Measurements from ENCODE around the gene SMCHD1. TPM values are rescaled to one million over a fixed set of nuclear protein-coding genes. Genes with fewer than 3 reads are reported as not detected.

Gene SMCHD1
- polyA plus RNA-seq, 1 experiment = 10.5 TPM

- Histone ChIP-seq H3K4me3 (ENCODE audit: low read depth, low read length) (no peak overlapping the region), H3K27me3 (ENCODE audit: control insufficient read depth, insufficient read depth, low read length) (no peaks in the 10 kb centered on the region), H3K36me3 (ENCODE audit: control insufficient read depth, insufficient read depth, low read length) (no peaks in the 10 kb centered on the region)
- TF ChIP-seq, protein P1, sequence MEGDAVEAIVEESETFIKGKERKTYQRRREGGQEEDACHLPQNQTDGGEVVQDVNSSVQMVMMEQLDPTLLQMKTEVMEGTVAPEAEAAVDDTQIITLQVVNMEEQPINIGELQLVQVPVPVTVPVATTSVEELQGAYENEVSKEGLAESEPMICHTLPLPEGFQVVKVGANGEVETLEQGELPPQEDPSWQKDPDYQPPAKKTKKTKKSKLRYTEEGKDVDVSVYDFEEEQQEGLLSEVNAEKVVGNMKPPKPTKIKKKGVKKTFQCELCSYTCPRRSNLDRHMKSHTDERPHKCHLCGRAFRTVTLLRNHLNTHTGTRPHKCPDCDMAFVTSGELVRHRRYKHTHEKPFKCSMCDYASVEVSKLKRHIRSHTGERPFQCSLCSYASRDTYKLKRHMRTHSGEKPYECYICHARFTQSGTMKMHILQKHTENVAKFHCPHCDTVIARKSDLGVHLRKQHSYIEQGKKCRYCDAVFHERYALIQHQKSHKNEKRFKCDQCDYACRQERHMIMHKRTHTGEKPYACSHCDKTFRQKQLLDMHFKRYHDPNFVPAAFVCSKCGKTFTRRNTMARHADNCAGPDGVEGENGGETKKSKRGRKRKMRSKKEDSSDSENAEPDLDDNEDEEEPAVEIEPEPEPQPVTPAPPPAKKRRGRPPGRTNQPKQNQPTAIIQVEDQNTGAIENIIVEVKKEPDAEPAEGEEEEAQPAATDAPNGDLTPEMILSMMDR (IDR thresholded peaks at IDR 0.05; ENCODE audit: insufficient read depth, low read depth, low read length) = no peak
- CTCF ChIA-PET = no interaction called here
- DNase-seq (ENCODE audit: low read depth) = no peak
- POLR2A ChIA-PET = no interaction called here
Measured at GRCh38 chr18:2635586-2635985, 19.9 kb upstream of the SMCHD1 start.

DNA sequence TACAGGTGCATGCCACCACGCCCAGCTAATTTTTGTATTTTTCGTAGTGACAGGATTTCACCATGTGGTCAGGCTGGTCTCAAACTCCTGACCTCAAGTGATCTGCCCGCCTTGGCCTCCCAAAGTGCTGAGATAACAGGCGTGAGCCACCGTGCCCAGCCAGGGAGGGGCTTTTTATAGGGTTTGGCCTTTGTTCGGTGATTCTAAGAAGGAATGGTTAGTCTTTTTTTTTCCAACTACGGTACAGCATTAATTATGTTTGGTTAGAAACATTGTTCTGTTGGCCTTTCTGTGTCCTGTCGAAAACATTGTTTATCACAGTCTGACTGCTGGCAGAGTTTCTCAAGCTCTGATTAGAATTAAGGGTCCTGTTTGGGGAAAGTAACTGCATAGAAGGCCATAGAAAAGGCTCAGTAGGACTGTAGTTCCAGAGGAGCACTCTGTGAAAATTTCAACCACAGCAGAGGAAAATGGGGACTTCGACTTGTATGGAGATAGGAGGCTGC, 19.3 kb upstream of the SMCHD1 start:
- no peak for DNase-seq (ENCODE audit: low read depth)
- H3K27me3 ChIP-seq (ENCODE audit: control insufficient read depth, insufficient read depth, low read length) = no peaks in the 10 kb centered on the region
- POLR2A ChIA-PET = no interaction called here
- no peak overlapping the region for H3K4me3 ChIP-seq (ENCODE audit: low read depth, low read length)
- CTCF ChIA-PET = no interaction called here
- TF ChIP-seq, protein P1 (IDR thresholded peaks at IDR 0.05; ENCODE audit: insufficient read depth, low read depth, low read length) = no peak
- no peaks in the 10 kb centered on the region for H3K36me3 ChIP-seq (ENCODE audit: control insufficient read depth, insufficient read depth, low read length)

- CTCF ChIA-PET = interaction anchor here (1.2 kb wide), 1 partner anchor 32 kb away, joined by 3 read pairs; no protein-coding TSS in a partner anchor
- Histone ChIP-seq H3K4me3 (ENCODE audit: low read depth, low read length) (no peak overlapping the region), H3K36me3 (ENCODE audit: control insufficient read depth, insufficient read depth, low read length) (no peaks in the 10 kb centered on the region), H3K27me3 (ENCODE audit: control insufficient read depth, insufficient read depth, low read length) (0 out of 2 replicates have a peak, but pooled peaks cover 2% of the 10 kb centered on the region)
- POLR2A ChIA-PET = no interaction called here
- TF ChIP-seq, protein P1 (IDR thresholded peaks at IDR 0.05; ENCODE audit: insufficient read depth, low read depth, low read length) = no peak
- no peak for DNase-seq (ENCODE audit: low read depth)
Measured at GRCh38 chr18:2641638-2642037, 13.9 kb upstream of the SMCHD1 start.

DNA sequence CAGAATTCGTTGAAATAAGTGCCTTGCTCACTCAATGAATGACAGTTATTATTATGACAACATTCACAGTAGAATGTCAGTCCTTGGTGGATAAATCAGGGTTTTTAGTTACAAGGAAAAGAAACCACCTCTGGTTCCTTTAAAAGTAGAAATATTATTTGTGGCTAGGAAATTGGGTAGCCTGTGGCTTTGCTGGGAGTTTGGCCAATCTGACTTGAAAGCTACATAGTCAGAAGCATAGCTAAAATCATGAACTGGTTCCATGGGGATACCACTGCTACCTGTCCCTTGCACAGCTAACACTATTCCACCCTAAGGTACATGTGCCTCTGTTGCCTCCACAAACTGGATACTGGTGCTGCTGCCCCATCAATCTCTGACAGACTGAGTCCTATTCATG, 12.8 kb upstream of the SMCHD1 start:
- TF ChIP-seq, protein P1 (IDR thresholded peaks at IDR 0.05; ENCODE audit: insufficient read depth, low read depth, low read length) = no peak
- ChIA-PET POLR2A (no interaction called here), CTCF (no interaction called here)
- Histone ChIP-seq H3K4me3 (ENCODE audit: low read depth, low read length) (no peak overlapping the region), H3K36me3 (ENCODE audit: control insufficient read depth, insufficient read depth, low read length) (no peaks in the 10 kb centered on the region), H3K27me3 (ENCODE audit: control insufficient read depth, insufficient read depth, low read length) (0 out of 2 replicates have a peak, but pooled peaks cover 2% of the 10 kb centered on the region)
- DNase-seq (ENCODE audit: low read depth) = no peak

DNA sequence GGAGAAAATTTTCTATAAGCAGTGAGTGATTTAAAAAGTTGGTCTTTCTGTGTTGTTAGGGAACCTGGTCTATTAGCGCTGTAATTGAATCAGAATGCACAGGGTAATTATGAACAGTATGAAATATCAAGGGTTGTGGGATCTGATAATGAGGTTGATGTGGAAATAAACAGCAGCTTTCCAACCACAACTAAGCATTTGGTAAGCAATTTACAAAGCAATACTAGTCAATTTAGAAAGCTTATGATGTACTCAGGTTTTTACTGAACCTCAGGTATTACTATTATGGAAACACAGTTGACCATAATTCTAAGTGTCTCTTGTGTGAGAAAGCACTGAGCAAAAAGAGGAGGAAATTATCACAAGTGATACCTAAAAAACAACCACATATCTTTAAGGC, 11.0 kb upstream of the SMCHD1 start:
- ChIA-PET CTCF (no interaction called here), POLR2A (no interaction called here)
- H3K36me3 ChIP-seq (ENCODE audit: control insufficient read depth, insufficient read depth, low read length) = no peaks in the 10 kb centered on the region
- TF ChIP-seq, protein P1 (IDR thresholded peaks at IDR 0.05; ENCODE audit: insufficient read depth, low read depth, low read length) = no peak
- DNase-seq (ENCODE audit: low read depth) = no peak
- H3K27me3 ChIP-seq (ENCODE audit: control insufficient read depth, insufficient read depth, low read length) = 0 out of 2 replicates have a peak, but pooled peaks cover 2% of the 10 kb centered on the region
- H3K4me3 ChIP-seq (ENCODE audit: low read depth, low read length) = no peak overlapping the region

Data from BJ (cell line).